Suppressor macrophage treated with lipopolysaccharide for 1 hour (primary cell): ENCODE data around the gene GSDME.
"Not testable (repeated sequence)": the region's sequence is repeated elsewhere in the genome, so short reads cannot be mapped to it uniquely, and the experiment has no call there.

Experiments
- DNase-seq, 3 donors: peaks; one replicate each; pipeline ENCODE4 v3.0.0-alpha.2; 2020 to 2022

Gene GSDME

GRCh38 chr7:24757353-24758275 is at the start of gene GSDME:
Gene GSDME, minus strand, starts transcription at chr7:24757464. Its CDS starts 7,690 bp downstream, at chr7:24749774.
- peak; percentile 82 to 94 (median 89) for DNase-seq

GRCh38 chr7:24802300-24802699 is 45.0 kb upstream of the GSDME start:
- no peak for DNase-seq

- no peak for DNase-seq
These were observed 44.6 kb upstream of the GSDME start for GRCh38 chr7:24801883-24802282.

GRCh38 chr7:24800667-24801066 is 43.4 kb upstream of the GSDME start:
- DNase-seq, result no peak

- DNase-seq, result no peak
These were observed 42.8 kb upstream of the GSDME start for GRCh38 chr7:24800073-24800472.

- no peak for DNase-seq
These were observed 42.2 kb upstream of the GSDME start for GRCh38 chr7:24799506-24799905.

- DNase-seq, result no peak
These were observed 41.0 kb upstream of the GSDME start for GRCh38 chr7:24798261-24798660.

GRCh38 chr7:24797270-24797669 is 40.0 kb upstream of the GSDME start:
- DNase-seq, result no peak

- no peak for DNase-seq
These were observed 38.1 kb upstream of the GSDME start for GRCh38 chr7:24795407-24795767.

- DNase-seq, result not testable (repeated sequence)
These were observed 37.6 kb upstream of the GSDME start for GRCh38 chr7:24794751-24795406.

- peak in 1 of 3 donors; percentile 9 for DNase-seq
These were observed 36.9 kb upstream of the GSDME start for GRCh38 chr7:24793982-24794648.

GRCh38 chr7:24788961-24789576 is 31.8 kb upstream of the GSDME start:
- peak; percentile 16 to 47 (median 26) for DNase-seq

GRCh38 chr7:24788075-24788474 is 30.8 kb upstream of the GSDME start:
- no peak for DNase-seq

- DNase-seq, result peak; percentile 96 to 99 (median 98)
These were observed 29.7 kb upstream of the GSDME start for GRCh38 chr7:24786941-24787340.

GRCh38 chr7:24786306-24786705 is 29.0 kb upstream of the GSDME start:
- peak; percentile 87 to 97 (median 94) for DNase-seq

GRCh38 chr7:24784277-24784676 is 27.0 kb upstream of the GSDME start:
- peak in 1 of 3 donors; percentile 7 for DNase-seq

GRCh38 chr7:24783698-24784097 is 26.4 kb upstream of the GSDME start:
- DNase-seq, result peak; percentile 82 to 90 (median 87)

- DNase-seq, result peak; percentile 86 to 93 (median 88)
These were observed 23.8 kb upstream of the GSDME start for GRCh38 chr7:24781106-24781505.

GRCh38 chr7:24779283-24779655 is 22.0 kb upstream of the GSDME start:
- DNase-seq, result no peak

- DNase-seq, result peak; percentile 89 to 96 (median 95)
These were observed 21.4 kb upstream of the GSDME start for GRCh38 chr7:24778543-24779282.

- DNase-seq, result no peak
These were observed 20.5 kb upstream of the GSDME start for GRCh38 chr7:24777806-24778205.

GRCh38 chr7:24773646-24774045 is 16.4 kb upstream of the GSDME start:
- no peak for DNase-seq
